HepG2 (cell line): Measurements from ENCODE around the gene PSMB1. TPM values are rescaled to one million over a fixed set of nuclear protein-coding genes. Genes with fewer than 3 reads are reported as not detected.
A peak's percentile ranks its signal among the peaks of the same experiment; 100 is the strongest.

Experiments used
- BHLHE40 ChIP-seq: IDR thresholded peaks from 2 replicates; pipeline ENCODE4 v1.6.1; 2011; ENCODE audit warnings: low read length, improper control_type of control experiment
- BRD4 ChIP-seq: sonication (generic); formaldehyde crosslinking; IDR thresholded peaks from 2 replicates; pipeline ENCODE4 v1.4.0; 2020; ENCODE audit warnings: missing genetic modification reagents
- CAMTA2 ChIP-seq: sonication (generic); formaldehyde crosslinking; IDR thresholded peaks from 2 replicates; pipeline ENCODE4 v1.4.0; 2020; ENCODE audit warnings: mild to moderate bottlenecking, missing genetic modification reagents, borderline replicate concordance
- ESRRA ChIP-seq: sonication (generic); formaldehyde crosslinking; IDR thresholded peaks from 2 replicates; pipeline ENCODE4 v1.5.1; 2020; ENCODE audit warnings: mild to moderate bottlenecking, low read depth, missing genetic modification reagents
- GATA4 ChIP-seq: sonication (generic); IDR thresholded peaks from 2 replicates; pipeline ENCODE4 v1.6.1; 2016; ENCODE audit warnings: antibody characterized with exemption, low read depth, borderline replicate concordance
- ISX ChIP-seq: sonication (generic); formaldehyde crosslinking; conservative IDR thresholded peaks from 2 replicates; pipeline ENCODE4 v1.5.0; 2020; ENCODE audit warnings: missing genetic modification reagents
- JDP2 ChIP-seq: sonication (generic); formaldehyde crosslinking; IDR thresholded peaks from 2 replicates; pipeline ENCODE4 v1.8.1; 2022; ENCODE audit warnings: missing genetic modification reagents, borderline replicate concordance
- SALL2 ChIP-seq: sonication (generic); formaldehyde crosslinking; IDR thresholded peaks from 2 replicates; pipeline ENCODE4 v1.8.1; 2023; ENCODE audit warnings: mild to moderate bottlenecking, missing genetic modification reagents, inconsistent platforms
- STAT5B ChIP-seq: sonication (generic); formaldehyde crosslinking; IDR thresholded peaks from 2 replicates; pipeline ENCODE4 v1.4.0; 2020; ENCODE audit warnings: missing genetic modification reagents
- TOE1 ChIP-seq: sonication (generic); formaldehyde crosslinking; IDR thresholded peaks from 2 replicates; pipeline ENCODE4 v1.4.0; 2020; ENCODE audit warnings: mild to moderate bottlenecking, missing genetic modification reagents
- ZBTB42 ChIP-seq: sonication (generic); formaldehyde crosslinking; IDR thresholded peaks from 2 replicates; pipeline ENCODE4 v1.5.0; 2020; ENCODE audit warnings: mild to moderate bottlenecking, missing genetic modification reagents
- ZFY ChIP-seq: sonication (generic); formaldehyde crosslinking; IDR thresholded peaks from 2 replicates; pipeline ENCODE4 v1.4.0; 2020; ENCODE audit warnings: missing genetic modification reagents
- ZNF121 ChIP-seq: sonication (generic); formaldehyde crosslinking; IDR thresholded peaks from 2 replicates; pipeline ENCODE4 v1.5.0; 2020; ENCODE audit warnings: mild to moderate bottlenecking, missing genetic modification reagents
- ZNF34 ChIP-seq: sonication (generic); formaldehyde crosslinking; IDR thresholded peaks from 2 replicates; pipeline ENCODE4 v1.4.0; 2020; ENCODE audit warnings: mild to moderate bottlenecking, missing genetic modification reagents, borderline replicate concordance
- ZNF451 ChIP-seq: sonication (generic); formaldehyde crosslinking; IDR thresholded peaks from 2 replicates; pipeline ENCODE4 v1.5.0; 2020; ENCODE audit warnings: mild to moderate bottlenecking, missing genetic modification reagents
- ZNF619 ChIP-seq: sonication (generic); formaldehyde crosslinking; IDR thresholded peaks from 2 replicates; pipeline ENCODE4 v1.4.0; 2020; ENCODE audit warnings: mild to moderate bottlenecking, missing genetic modification reagents
- ZNF773 ChIP-seq: sonication (generic); formaldehyde crosslinking; IDR thresholded peaks from 2 replicates; pipeline ENCODE4 v1.4.0; 2020; ENCODE audit warnings: missing genetic modification reagents, borderline replicate concordance
- polyA plus RNA-seq, 8 experiments: library from polyadenylated mRNA; depleted of rRNA in 3 of 8; stranded (reverse) in 7 of 8; unstranded in 1 of 8; fragments of >200 nt; fragmentation: Illumina TruSeq in 4 of 8; extraction: Trizol in 4 of 8; gene quantifications; 2 replicates each; pipeline versions ENCODE4 v1.2.1 to v1.2.3, GENCODE V29; 2011 to 2016; ENCODE audit warnings: low read depth in 4 of 8, missing spikeins in 1 of 8, mixed read lengths in 1 of 8; ENCODE audit not compliant: insufficient read depth in 1 of 8
- total RNA-seq, 5 experiments: library from RNA; depleted of rRNA; stranded (reverse); fragments of >200 nt; fragmentation: Illumina TruSeq; extraction: Trizol; gene quantifications; 2 replicates each; pipeline ENCODE4 v1.2.3, GENCODE V29; 2016; ENCODE audit warnings: low read depth in 1 of 5
- TF ChIP-seq, protein P1 (sequence below): sonication (generic); formaldehyde crosslinking; IDR thresholded peaks from 2 replicates; pipeline ENCODE4 v1.9.0; 2022; ENCODE audit warnings: low read depth, missing genetic modification reagents
- TF ChIP-seq, protein P2 (sequence below): sonication (generic); formaldehyde crosslinking; IDR thresholded peaks from 2 replicates; pipeline ENCODE4 v1.4.0; 2020; ENCODE audit warnings: missing genetic modification reagents, mild to moderate bottlenecking, borderline replicate concordance
- TF ChIP-seq, protein P3 (sequence below): sonication (generic); formaldehyde crosslinking; IDR thresholded peaks from 2 replicates; pipeline ENCODE4 v1.5.0; 2020; ENCODE audit warnings: missing genetic modification reagents
- TF ChIP-seq, protein P4 (sequence below): sonication (generic); formaldehyde crosslinking; IDR thresholded peaks from 2 replicates; pipeline ENCODE4 v1.5.0; 2020; ENCODE audit warnings: missing genetic modification reagents
- TF ChIP-seq, protein P5 (sequence below): sonication (generic); formaldehyde crosslinking; IDR thresholded peaks from 2 replicates; pipeline ENCODE4 v1.5.0; 2020; ENCODE audit warnings: missing genetic modification reagents

The PSMB1 gene
- total and polyA plus RNA-seq, 2 of the 13 experiments (the other 11 are each of a cell fraction or from before 2014, with no cell fraction given): 528 to 592 TPM

DNA sequence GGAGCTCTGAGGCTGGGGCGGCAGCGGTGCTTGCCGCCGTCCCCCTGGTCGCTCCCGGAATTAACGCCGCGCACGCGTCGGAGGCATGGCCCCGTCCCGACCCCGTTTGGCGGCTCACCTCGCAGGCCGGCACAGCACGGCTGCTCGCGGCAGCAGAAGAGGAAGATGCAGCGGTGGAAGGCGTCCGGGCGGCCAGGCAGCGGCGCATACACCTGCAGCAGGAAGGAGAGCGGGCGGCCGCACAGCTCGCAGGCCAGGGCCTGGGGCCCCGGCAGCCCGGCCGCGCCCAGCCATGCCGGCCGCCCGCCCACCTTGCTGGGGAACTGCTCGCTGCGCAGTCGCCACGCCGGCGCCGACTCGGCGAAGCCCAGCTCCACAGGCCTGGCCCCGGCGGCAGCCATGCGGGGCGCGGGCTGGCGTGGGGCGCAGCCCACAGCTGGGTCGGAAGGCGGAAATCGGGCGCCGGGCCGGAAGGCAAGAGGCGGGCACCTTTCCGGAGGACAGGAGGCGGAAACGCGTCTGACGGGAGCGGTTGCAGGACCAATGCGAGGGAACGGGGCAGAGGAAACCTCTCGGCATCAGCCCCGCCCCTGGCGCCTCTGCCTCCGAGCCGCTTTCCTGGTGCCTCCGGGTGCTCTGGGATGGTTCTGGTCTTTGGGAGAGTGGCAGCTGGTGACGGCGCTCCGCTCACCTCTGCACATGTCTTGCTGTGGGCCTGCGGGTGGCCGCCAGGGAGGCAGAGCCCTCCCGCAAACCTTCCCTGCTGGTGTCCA, 31.3 kb upstream of the PSMB1 start, which contains the start of gene PDCD2 (continued):
- TF ChIP-seq, protein P1, sequence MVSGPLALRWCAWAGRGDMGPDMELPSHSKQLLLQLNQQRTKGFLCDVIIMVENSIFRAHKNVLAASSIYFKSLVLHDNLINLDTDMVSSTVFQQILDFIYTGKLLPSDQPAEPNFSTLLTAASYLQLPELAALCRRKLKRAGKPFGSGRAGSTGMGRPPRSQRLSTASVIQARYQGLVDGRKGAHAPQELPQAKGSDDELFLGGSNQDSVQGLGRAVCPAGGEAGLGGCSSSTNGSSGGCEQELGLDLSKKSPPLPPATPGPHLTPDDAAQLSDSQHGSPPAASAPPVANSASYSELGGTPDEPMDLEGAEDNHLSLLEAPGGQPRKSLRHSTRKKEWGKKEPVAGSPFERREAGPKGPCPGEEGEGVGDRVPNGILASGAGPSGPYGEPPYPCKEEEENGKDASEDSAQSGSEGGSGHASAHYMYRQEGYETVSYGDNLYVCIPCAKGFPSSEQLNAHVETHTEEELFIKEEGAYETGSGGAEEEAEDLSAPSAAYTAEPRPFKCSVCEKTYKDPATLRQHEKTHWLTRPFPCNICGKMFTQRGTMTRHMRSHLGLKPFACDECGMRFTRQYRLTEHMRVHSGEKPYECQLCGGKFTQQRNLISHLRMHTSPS (CRISPR knock-in tag): peak; percentile 35; the same call in 1 of the 2 replicates
- peak; percentile 74; the same call in 1 of the 2 replicates for TF ChIP-seq ZNF451
- TF ChIP-seq, protein P2, sequence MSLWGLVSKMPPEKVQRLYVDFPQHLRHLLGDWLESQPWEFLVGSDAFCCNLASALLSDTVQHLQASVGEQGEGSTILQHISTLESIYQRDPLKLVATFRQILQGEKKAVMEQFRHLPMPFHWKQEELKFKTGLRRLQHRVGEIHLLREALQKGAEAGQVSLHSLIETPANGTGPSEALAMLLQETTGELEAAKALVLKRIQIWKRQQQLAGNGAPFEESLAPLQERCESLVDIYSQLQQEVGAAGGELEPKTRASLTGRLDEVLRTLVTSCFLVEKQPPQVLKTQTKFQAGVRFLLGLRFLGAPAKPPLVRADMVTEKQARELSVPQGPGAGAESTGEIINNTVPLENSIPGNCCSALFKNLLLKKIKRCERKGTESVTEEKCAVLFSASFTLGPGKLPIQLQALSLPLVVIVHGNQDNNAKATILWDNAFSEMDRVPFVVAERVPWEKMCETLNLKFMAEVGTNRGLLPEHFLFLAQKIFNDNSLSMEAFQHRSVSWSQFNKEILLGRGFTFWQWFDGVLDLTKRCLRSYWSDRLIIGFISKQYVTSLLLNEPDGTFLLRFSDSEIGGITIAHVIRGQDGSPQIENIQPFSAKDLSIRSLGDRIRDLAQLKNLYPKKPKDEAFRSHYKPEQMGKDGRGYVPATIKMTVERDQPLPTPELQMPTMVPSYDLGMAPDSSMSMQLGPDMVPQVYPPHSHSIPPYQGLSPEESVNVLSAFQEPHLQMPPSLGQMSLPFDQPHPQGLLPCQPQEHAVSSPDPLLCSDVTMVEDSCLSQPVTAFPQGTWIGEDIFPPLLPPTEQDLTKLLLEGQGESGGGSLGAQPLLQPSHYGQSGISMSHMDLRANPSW (CRISPR knock-in tag): no peak
- peak; percentile 99 for TF ChIP-seq ZFY (CRISPR knock-in tag)
- TF ChIP-seq GATA4: no peak
- peak; percentile 27; the same call in 1 of the 2 replicates for TF ChIP-seq ZNF121 (CRISPR knock-in tag)
- peak; percentile 72; the same call in 1 of the 2 replicates for TF ChIP-seq SALL2 (CRISPR knock-in tag)
- no peak for TF ChIP-seq JDP2
- TF ChIP-seq ESRRA (CRISPR knock-in tag): peak; percentile 37
- no peak for TF ChIP-seq ZNF34 (CRISPR knock-in tag)
- TF ChIP-seq ZNF619: no peak
- no peak for TF ChIP-seq ZBTB42 (CRISPR knock-in tag)
- TF ChIP-seq CAMTA2 (CRISPR knock-in tag): no peak
- TF ChIP-seq STAT5B (CRISPR knock-in tag): no peak
- TF ChIP-seq BRD4 (CRISPR knock-in tag): peak; percentile 51
- TF ChIP-seq, protein P3, sequence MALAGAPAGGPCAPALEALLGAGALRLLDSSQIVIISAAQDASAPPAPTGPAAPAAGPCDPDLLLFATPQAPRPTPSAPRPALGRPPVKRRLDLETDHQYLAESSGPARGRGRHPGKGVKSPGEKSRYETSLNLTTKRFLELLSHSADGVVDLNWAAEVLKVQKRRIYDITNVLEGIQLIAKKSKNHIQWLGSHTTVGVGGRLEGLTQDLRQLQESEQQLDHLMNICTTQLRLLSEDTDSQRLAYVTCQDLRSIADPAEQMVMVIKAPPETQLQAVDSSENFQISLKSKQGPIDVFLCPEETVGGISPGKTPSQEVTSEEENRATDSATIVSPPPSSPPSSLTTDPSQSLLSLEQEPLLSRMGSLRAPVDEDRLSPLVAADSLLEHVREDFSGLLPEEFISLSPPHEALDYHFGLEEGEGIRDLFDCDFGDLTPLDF: peak; percentile 75
- TF ChIP-seq, protein P4, sequence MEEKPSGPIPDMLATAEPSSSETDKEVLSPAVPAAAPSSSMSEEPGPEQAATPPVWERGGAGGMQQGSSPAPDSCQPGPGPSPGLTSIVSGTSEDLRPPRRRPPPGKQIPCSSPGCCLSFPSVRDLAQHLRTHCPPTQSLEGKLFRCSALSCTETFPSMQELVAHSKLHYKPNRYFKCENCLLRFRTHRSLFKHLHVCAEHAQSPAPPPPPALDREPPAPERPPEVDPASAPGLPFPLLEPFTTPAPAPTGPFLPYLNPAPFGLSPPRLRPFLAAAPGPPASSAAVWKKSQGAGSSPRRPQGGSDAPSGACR (CRISPR knock-in tag): no peak
- peak; percentile 25; the same call in 1 of the 2 replicates for TF ChIP-seq ZNF773 (CRISPR knock-in tag)
- TF ChIP-seq, protein P5, sequence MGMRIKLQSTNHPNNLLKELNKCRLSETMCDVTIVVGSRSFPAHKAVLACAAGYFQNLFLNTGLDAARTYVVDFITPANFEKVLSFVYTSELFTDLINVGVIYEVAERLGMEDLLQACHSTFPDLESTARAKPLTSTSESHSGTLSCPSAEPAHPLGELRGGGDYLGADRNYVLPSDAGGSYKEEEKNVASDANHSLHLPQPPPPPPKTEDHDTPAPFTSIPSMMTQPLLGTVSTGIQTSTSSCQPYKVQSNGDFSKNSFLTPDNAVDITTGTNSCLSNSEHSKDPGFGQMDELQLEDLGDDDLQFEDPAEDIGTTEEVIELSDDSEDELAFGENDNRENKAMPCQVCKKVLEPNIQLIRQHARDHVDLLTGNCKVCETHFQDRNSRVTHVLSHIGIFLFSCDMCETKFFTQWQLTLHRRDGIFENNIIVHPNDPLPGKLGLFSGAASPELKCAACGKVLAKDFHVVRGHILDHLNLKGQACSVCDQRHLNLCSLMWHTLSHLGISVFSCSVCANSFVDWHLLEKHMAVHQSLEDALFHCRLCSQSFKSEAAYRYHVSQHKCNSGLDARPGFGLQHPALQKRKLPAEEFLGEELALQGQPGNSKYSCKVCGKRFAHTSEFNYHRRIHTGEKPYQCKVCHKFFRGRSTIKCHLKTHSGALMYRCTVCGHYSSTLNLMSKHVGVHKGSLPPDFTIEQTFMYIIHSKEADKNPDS (CRISPR knock-in tag): no peak
- TF ChIP-seq ISX (CRISPR knock-in tag): 0 out of 2 replicates have a peak, but pooled peaks have one; percentile 84
- TF ChIP-seq BHLHE40: no peak
- no peak for TF ChIP-seq TOE1 (CRISPR knock-in tag)
